ENCODE measurements around the gene CDKAL1. TPM values are rescaled to one million over a fixed set of nuclear protein-coding genes. Genes with fewer than 3 reads are reported as not detected.

The CDKAL1 gene
- total RNA-seq, 5 donors from 2014 or later (not counting 1 experiment from before 2014, with no cell fraction given): 18.8 to 29.9 (median 20.5) TPM

GRCh38 chr6:21262504-21262903 lies 728.2 kb downstream of the CDKAL1 start:
- Mint-ChIP-seq H3K27me3 (peaks cover 4 to 8% of the 10 kb centered on the region in 2 donors), H3K9me3 (peaks cover 0 to 3% (median 0%) of the 10 kb centered on the region in 3 donors), H3K4me1 (no peaks in the 10 kb centered on the region), H3K4me3 (no peak overlapping the region), H3K27ac (no peak overlapping the region), H3K36me3 (no peaks in the 10 kb centered on the region)
- no peak for DNase-seq
- no peaks in the 10 kb centered on the region for H3K36me3 ChIP-seq (ENCODE audit: control insufficient read depth in 2 of 2, extremely low read depth in 1 of 2, insufficient read depth in 1 of 2, low read length in 1 of 2)
- no peak overlapping the region for H3K4me3 ChIP-seq (ENCODE audit: control insufficient read depth in 1 of 2, extremely low read depth in 1 of 2, low read length in 1 of 2)
- POLR2A ChIA-PET: no interaction called here
- H3K27ac ChIP-seq (ENCODE audit: low read length): no peak overlapping the region
- WGBS (ENCODE audit: insufficient coverage): 80% methylated on average over 1 of the region's 5 CpGs
- no peaks in the 10 kb centered on the region for H3K4me1 ChIP-seq (ENCODE audit: control insufficient read depth in 1 of 2, extremely low read depth in 1 of 2, insufficient read depth in 2 of 2, low read length in 2 of 2)
- no peaks in the 10 kb centered on the region for H3K9me3 ChIP-seq
- no peak for ATAC-seq (replicated peaks in 1 of 4)
- H3K27me3 ChIP-seq (replicated peaks in 1 of 2; ENCODE audit: control insufficient read depth in 2 of 2, extremely low read depth in 1 of 2, insufficient read depth in 2 of 2, low read length in 1 of 2): peaks cover 0 to 13% of the 10 kb centered on the region in 2 experiments
- CTCF ChIA-PET: no interaction called here

GRCh38 chr6:21263531-21264287 lies 729.5 kb downstream of the CDKAL1 start:
- ChIA-PET POLR2A (interaction anchor here in 1 of 2 donors (0.6 kb wide), 1 partner anchor 341 kb away, joined by 3 read pairs; no protein-coding TSS in a partner anchor), CTCF (no interaction called here)
- Mint-ChIP-seq H3K27me3 (peaks cover 3 to 8% of the 10 kb centered on the region in 2 donors), H3K36me3 (no peaks in the 10 kb centered on the region), H3K4me3 (no peak overlapping the region), H3K9me3 (peaks cover 0 to 3% (median 0%) of the 10 kb centered on the region in 3 donors), H3K4me1 (no peaks in the 10 kb centered on the region), H3K27ac (no peak overlapping the region)
- Histone ChIP-seq H3K27ac (ENCODE audit: low read length) (no peak overlapping the region), H3K4me1 (ENCODE audit: control insufficient read depth in 1 of 2, extremely low read depth in 1 of 2, insufficient read depth in 2 of 2, low read length in 2 of 2) (no peaks in the 10 kb centered on the region), H3K4me3 (ENCODE audit: control insufficient read depth in 1 of 2, extremely low read depth in 1 of 2, low read length in 1 of 2) (no peak overlapping the region), H3K36me3 (ENCODE audit: control insufficient read depth in 2 of 2, extremely low read depth in 1 of 2, insufficient read depth in 1 of 2, low read length in 1 of 2) (no peaks in the 10 kb centered on the region), H3K27me3 (replicated peaks in 1 of 2; ENCODE audit: control insufficient read depth in 2 of 2, extremely low read depth in 1 of 2, insufficient read depth in 2 of 2, low read length in 1 of 2) (peaks cover 0 to 11% of the 10 kb centered on the region in 2 experiments), H3K9me3 (no peaks in the 10 kb centered on the region)
- WGBS (ENCODE audit: insufficient coverage): 72% methylated on average over 11 of the region's 18 CpGs
- DNase-seq: no peak
- no peak for ATAC-seq (replicated peaks in 1 of 4)

- POLR2A ChIA-PET: no interaction called here
- CTCF ChIA-PET: no interaction called here
- Histone ChIP-seq H3K27ac (ENCODE audit: low read length) (no peak overlapping the region), H3K4me3 (ENCODE audit: control insufficient read depth in 1 of 2, extremely low read depth in 1 of 2, low read length in 1 of 2) (no peak overlapping the region), H3K9me3 (no peaks in the 10 kb centered on the region), H3K36me3 (ENCODE audit: control insufficient read depth in 2 of 2, extremely low read depth in 1 of 2, insufficient read depth in 1 of 2, low read length in 1 of 2) (no peaks in the 10 kb centered on the region), H3K4me1 (ENCODE audit: control insufficient read depth in 1 of 2, extremely low read depth in 1 of 2, insufficient read depth in 2 of 2, low read length in 2 of 2) (no peaks in the 10 kb centered on the region), H3K27me3 (replicated peaks in 1 of 2; ENCODE audit: control insufficient read depth in 2 of 2, extremely low read depth in 1 of 2, insufficient read depth in 2 of 2, low read length in 1 of 2) (peaks cover 0 to 11% of the 10 kb centered on the region in 2 experiments)
- WGBS (ENCODE audit: insufficient coverage): 82% methylated on average over 5 of the region's 10 CpGs
- no peak overlapping the region for H3K4me3 Mint-ChIP-seq
- no peaks in the 10 kb centered on the region for H3K36me3 Mint-ChIP-seq
- DNase-seq (no peak), ATAC-seq (replicated peaks in 1 of 4) (no peak)
- peaks cover 0 to 3% (median 0%) of the 10 kb centered on the region in 3 donors for H3K9me3 Mint-ChIP-seq
- no peak overlapping the region for H3K27ac Mint-ChIP-seq
- H3K4me1 Mint-ChIP-seq: no peaks in the 10 kb centered on the region
- peaks cover 0 to 8% of the 10 kb centered on the region in 2 donors for H3K27me3 Mint-ChIP-seq
Observed at GRCh38 chr6:21264288-21265033, 730.2 kb downstream of the CDKAL1 start.

- H3K27me3 Mint-ChIP-seq: peaks cover 0 to 6% of the 10 kb centered on the region in 2 donors
- POLR2A ChIA-PET: no interaction called here
- H3K9me3 ChIP-seq: no peaks in the 10 kb centered on the region
- H3K4me1 ChIP-seq (ENCODE audit: control insufficient read depth in 1 of 2, extremely low read depth in 1 of 2, insufficient read depth in 2 of 2, low read length in 2 of 2): no peaks in the 10 kb centered on the region
- H3K9me3 Mint-ChIP-seq: peaks cover 0 to 3% (median 0%) of the 10 kb centered on the region in 3 donors
- CTCF ChIA-PET: no interaction called here
- H3K4me3 ChIP-seq (ENCODE audit: control insufficient read depth in 1 of 2, extremely low read depth in 1 of 2, low read length in 1 of 2): no peak overlapping the region
- peaks cover 0 to 11% of the 10 kb centered on the region in 2 experiments for H3K27me3 ChIP-seq (replicated peaks in 1 of 2; ENCODE audit: control insufficient read depth in 2 of 2, extremely low read depth in 1 of 2, insufficient read depth in 2 of 2, low read length in 1 of 2)
- DNase-seq (no peak), ATAC-seq (replicated peaks in 1 of 4) (no peak)
- no peak overlapping the region for H3K27ac Mint-ChIP-seq
- H3K36me3 Mint-ChIP-seq: no peaks in the 10 kb centered on the region
- H3K36me3 ChIP-seq (ENCODE audit: control insufficient read depth in 2 of 2, extremely low read depth in 1 of 2, insufficient read depth in 1 of 2, low read length in 1 of 2): no peaks in the 10 kb centered on the region
- no peaks in the 10 kb centered on the region for H3K4me1 Mint-ChIP-seq
- 83% methylated on average over 2 of the region's 4 CpGs for WGBS (ENCODE audit: insufficient coverage)
- no peak overlapping the region for H3K27ac ChIP-seq (ENCODE audit: low read length)
- no peak overlapping the region for H3K4me3 Mint-ChIP-seq
Observed at GRCh38 chr6:21265034-21265729, 730.9 kb downstream of the CDKAL1 start.

GRCh38 chr6:21265730-21266044 lies 731.4 kb downstream of the CDKAL1 start:
- WGBS (ENCODE audit: insufficient coverage): 67% methylated on average over 1 of the region's 2 CpGs
- CTCF ChIA-PET: no interaction called here
- Histone ChIP-seq H3K27me3 (replicated peaks in 1 of 2; ENCODE audit: control insufficient read depth in 2 of 2, extremely low read depth in 1 of 2, insufficient read depth in 2 of 2, low read length in 1 of 2) (peaks cover 0 to 8% of the 10 kb centered on the region in 2 experiments), H3K4me1 (ENCODE audit: control insufficient read depth in 1 of 2, extremely low read depth in 1 of 2, insufficient read depth in 2 of 2, low read length in 2 of 2) (no peaks in the 10 kb centered on the region), H3K27ac (ENCODE audit: low read length) (no peak overlapping the region), H3K36me3 (ENCODE audit: control insufficient read depth in 2 of 2, extremely low read depth in 1 of 2, insufficient read depth in 1 of 2, low read length in 1 of 2) (no peaks in the 10 kb centered on the region), H3K9me3 (no peaks in the 10 kb centered on the region), H3K4me3 (ENCODE audit: control insufficient read depth in 1 of 2, extremely low read depth in 1 of 2, low read length in 1 of 2) (no peak overlapping the region)
- DNase-seq (no peak), ATAC-seq (replicated peaks in 1 of 4) (no peak)
- Mint-ChIP-seq H3K4me3 (no peak overlapping the region), H3K4me1 (no peaks in the 10 kb centered on the region), H3K27me3 (peaks cover 0 to 6% of the 10 kb centered on the region in 2 donors), H3K36me3 (no peaks in the 10 kb centered on the region), H3K9me3 (peaks cover 0 to 3% (median 0%) of the 10 kb centered on the region in 3 donors), H3K27ac (no peak overlapping the region)
- POLR2A ChIA-PET: no interaction called here

GRCh38 chr6:21270636-21271201 lies 736.5 kb downstream of the CDKAL1 start:
- H3K27me3 ChIP-seq (replicated peaks in 1 of 2; ENCODE audit: control insufficient read depth in 2 of 2, extremely low read depth in 1 of 2, insufficient read depth in 2 of 2, low read length in 1 of 2): no peaks in the 10 kb centered on the region
- no peak overlapping the region for H3K4me3 Mint-ChIP-seq
- no peak for ATAC-seq (replicated peaks in 1 of 4)
- no peak overlapping the region for H3K4me3 ChIP-seq (ENCODE audit: control insufficient read depth in 1 of 2, extremely low read depth in 1 of 2, low read length in 1 of 2)
- no peaks in the 10 kb centered on the region for H3K36me3 ChIP-seq (ENCODE audit: control insufficient read depth in 2 of 2, extremely low read depth in 1 of 2, insufficient read depth in 1 of 2, low read length in 1 of 2)
- no peak for DNase-seq
- ChIA-PET POLR2A (no interaction called here), CTCF (no interaction called here)
- no peak overlapping the region for H3K27ac ChIP-seq (ENCODE audit: low read length)
- no peak overlapping the region for H3K27ac Mint-ChIP-seq
- WGBS (ENCODE audit: insufficient coverage): 94% methylated on average over 7 of the region's 14 CpGs
- peaks cover 0 to 4% (median 3%) of the 10 kb centered on the region in 3 donors for H3K9me3 Mint-ChIP-seq
- no peaks in the 10 kb centered on the region for H3K4me1 ChIP-seq (ENCODE audit: control insufficient read depth in 1 of 2, extremely low read depth in 1 of 2, insufficient read depth in 2 of 2, low read length in 2 of 2)
- H3K9me3 ChIP-seq: no peaks in the 10 kb centered on the region
- H3K36me3 Mint-ChIP-seq: no peaks in the 10 kb centered on the region
- no peaks in the 10 kb centered on the region for H3K4me1 Mint-ChIP-seq
- H3K27me3 Mint-ChIP-seq: no peaks in the 10 kb centered on the region

Data from T-cell (primary cell).